ENCODE results near the gene TSPAN11.

Gene TSPAN11

DNA sequence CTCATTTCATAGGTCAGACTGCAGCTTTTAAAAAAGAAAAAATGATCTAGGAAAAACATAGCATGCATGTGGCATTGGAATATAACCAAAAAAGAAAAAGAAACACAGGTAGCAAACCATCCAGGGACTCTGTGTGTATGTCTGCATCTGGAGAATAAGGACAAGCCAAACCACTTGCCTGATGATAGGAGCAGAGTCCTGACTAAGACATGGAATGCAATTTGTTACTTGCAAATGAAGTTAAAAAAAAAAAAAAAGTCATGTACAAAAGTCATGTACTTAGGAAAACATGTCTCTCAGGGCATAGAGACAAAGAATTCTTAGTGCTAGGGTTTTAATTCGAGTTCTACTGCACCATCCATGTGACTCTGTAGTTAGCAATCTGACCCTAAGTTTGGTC is 15.9 kb downstream of the TSPAN11 start:
- FAIRE-seq (no peak), DNase-seq (ENCODE audit: insufficient read length) (no peak)
- TF ChIP-seq POLR2A (IDR thresholded peaks at IDR 0.05; ENCODE audit: low read depth, low read length) (no peak), TAF1 (IDR thresholded peaks at IDR 0.05; ENCODE audit: borderline replicate concordance, low read depth, low read length) (no peak), POLR2AphosphoS5 (IDR thresholded peaks at IDR 0.05; ENCODE audit: low read depth, low read length) (no peak)

DNA sequence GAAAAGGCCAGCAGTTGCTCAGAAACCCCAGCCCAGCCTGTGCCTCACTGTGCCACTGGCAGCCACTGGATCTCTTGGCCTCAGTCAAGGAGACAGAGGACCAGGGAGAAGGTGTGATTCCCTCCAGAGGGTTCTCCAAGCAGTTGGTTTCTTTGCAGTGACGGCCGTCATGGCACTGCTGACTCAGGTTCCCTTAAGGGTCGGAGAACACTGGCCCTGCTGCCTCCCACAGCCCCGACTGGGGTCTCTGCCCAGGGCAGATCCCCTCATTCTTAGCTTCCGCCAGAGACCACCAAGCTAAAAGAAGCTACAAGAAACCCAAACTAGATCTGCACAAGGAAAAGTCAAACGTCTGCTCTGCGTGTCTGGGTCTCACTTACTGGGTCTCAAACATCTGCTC is 16.4 kb downstream of the TSPAN11 start:
- DNase-seq (ENCODE audit: insufficient read length): no peak
- TF ChIP-seq POLR2AphosphoS5 (IDR thresholded peaks at IDR 0.05; ENCODE audit: low read depth, low read length): no peak
- no peak for TF ChIP-seq POLR2A (IDR thresholded peaks at IDR 0.05; ENCODE audit: low read depth, low read length)
- TF ChIP-seq TAF1 (IDR thresholded peaks at IDR 0.05; ENCODE audit: borderline replicate concordance, low read depth, low read length): no peak
- no peak for FAIRE-seq

DNA sequence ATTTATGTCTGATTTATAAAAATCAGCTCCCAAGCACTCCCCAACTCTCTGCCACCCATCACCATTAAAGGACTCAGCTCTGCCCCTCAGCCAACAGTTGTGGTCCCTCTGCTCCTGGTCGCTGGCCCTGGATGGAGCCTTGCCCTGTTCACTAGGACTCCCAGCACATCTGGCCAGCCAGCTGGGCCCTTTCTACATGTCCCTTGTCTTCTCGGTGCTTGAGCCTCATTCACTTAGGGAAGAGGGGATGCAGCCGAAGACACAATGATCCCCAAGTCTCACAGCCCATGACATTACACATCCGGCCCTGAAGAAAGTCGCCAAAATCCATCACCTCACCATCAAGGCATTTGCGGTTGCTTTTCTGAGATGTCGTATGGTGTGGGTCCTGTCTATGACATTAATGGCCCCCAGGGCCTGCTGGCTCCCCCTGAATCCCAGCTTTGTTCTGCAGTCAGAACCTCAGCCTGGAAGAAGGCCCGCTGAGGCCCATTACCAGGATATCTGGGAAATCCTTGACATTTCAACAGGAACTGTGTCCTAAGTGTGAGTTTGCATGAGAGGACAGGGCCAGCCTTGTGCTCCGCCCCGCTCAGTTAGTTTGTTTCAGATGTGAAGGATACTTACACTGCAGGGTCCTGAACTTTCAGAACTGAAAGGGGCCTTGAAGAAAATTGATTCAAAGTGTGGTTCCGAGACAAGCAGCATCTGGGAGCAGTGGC is 19.1 kb downstream of the TSPAN11 start:
- no peak for FAIRE-seq
- DNase-seq (ENCODE audit: insufficient read length): no peak
- TF ChIP-seq POLR2A (IDR thresholded peaks at IDR 0.05; ENCODE audit: low read depth, low read length): no peak
- no peak for TF ChIP-seq POLR2AphosphoS5 (IDR thresholded peaks at IDR 0.05; ENCODE audit: low read depth, low read length)
- TF ChIP-seq TAF1 (IDR thresholded peaks at IDR 0.05; ENCODE audit: borderline replicate concordance, low read depth, low read length): no peak

- no peak for DNase-seq (ENCODE audit: insufficient read length)
- TF ChIP-seq TAF1 (IDR thresholded peaks at IDR 0.05; ENCODE audit: borderline replicate concordance, low read depth, low read length): no peak
- TF ChIP-seq POLR2A (IDR thresholded peaks at IDR 0.05; ENCODE audit: low read depth, low read length): no peak
- no peak for TF ChIP-seq POLR2AphosphoS5 (IDR thresholded peaks at IDR 0.05; ENCODE audit: low read depth, low read length)
- no peak for FAIRE-seq
These were observed 25.5 kb downstream of the TSPAN11 start for GRCh38 chr12:30952015-30952414.

GRCh38 chr12:30953257-30953656 is 26.7 kb downstream of the TSPAN11 start:
- FAIRE-seq: no peak
- DNase-seq (ENCODE audit: insufficient read length): no peak
- TF ChIP-seq POLR2A (IDR thresholded peaks at IDR 0.05; ENCODE audit: low read depth, low read length) (no peak), POLR2AphosphoS5 (IDR thresholded peaks at IDR 0.05; ENCODE audit: low read depth, low read length) (no peak), TAF1 (IDR thresholded peaks at IDR 0.05; ENCODE audit: borderline replicate concordance, low read depth, low read length) (no peak)

DNA sequence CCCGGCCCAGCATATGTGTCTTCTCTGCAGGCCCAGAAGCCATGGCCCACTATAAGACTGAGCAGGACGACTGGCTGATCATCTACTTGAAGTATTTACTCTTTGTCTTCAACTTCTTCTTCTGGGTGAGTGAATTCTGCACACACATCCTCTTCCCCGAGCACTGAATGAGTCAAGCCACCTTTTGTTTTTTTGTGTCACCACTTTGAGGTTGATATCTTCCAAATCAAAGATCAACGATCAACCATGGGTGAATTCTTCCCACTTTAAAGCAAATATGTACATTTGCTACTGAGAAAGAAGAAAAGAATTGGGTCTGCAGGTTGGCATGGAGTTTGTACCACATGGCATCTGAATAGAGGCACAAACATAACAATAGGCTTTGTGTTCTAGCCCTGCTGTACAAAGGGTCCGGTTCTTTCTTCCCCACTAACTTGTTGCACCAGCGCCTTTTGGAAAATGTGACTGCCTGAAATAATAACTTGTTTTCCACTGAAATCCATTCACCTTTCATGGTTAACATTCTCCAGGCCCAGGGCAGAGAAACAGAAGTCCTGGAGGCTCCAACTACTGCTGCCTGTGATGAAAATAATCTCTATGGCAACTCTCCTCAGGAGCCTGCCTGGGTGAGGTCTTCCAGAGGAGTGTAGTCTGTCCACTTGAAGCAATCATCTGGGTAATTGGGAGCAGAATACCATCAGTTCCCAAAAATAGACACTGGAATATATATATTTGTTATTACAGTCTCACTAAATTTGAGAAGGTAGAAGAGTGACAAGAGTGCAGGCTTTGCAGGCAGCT is 27.6 kb downstream of the TSPAN11 start:
- FAIRE-seq (no peak), DNase-seq (ENCODE audit: insufficient read length) (no peak)
- TF ChIP-seq POLR2AphosphoS5 (IDR thresholded peaks at IDR 0.05; ENCODE audit: low read depth, low read length) (no peak), POLR2A (IDR thresholded peaks at IDR 0.05; ENCODE audit: low read depth, low read length) (no peak), TAF1 (IDR thresholded peaks at IDR 0.05; ENCODE audit: borderline replicate concordance, low read depth, low read length) (no peak)

DNA sequence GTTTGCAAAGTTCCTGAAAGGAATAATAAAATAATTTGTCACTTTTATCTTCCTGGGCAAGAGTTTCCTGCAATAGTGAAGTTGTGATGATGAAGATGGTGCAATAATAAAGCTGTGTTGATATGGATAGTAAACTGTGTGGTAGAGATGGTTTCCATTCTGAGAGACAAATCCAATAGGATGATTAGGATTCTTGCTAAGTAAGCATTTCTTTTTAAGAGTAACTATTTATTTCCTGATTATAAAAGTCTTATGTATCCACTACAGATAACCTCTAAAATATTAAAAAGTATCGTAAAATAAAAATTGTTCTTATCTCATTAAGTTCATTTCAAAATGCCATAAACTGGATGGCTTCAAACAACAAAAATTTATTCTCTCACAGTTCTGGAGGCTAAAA is 28.7 kb downstream of the TSPAN11 start:
- TF ChIP-seq TAF1 (IDR thresholded peaks at IDR 0.05; ENCODE audit: borderline replicate concordance, low read depth, low read length) (no peak), POLR2AphosphoS5 (IDR thresholded peaks at IDR 0.05; ENCODE audit: low read depth, low read length) (no peak), POLR2A (IDR thresholded peaks at IDR 0.05; ENCODE audit: low read depth, low read length) (no peak)
- DNase-seq (ENCODE audit: insufficient read length) (no peak), FAIRE-seq (no peak)

DNA sequence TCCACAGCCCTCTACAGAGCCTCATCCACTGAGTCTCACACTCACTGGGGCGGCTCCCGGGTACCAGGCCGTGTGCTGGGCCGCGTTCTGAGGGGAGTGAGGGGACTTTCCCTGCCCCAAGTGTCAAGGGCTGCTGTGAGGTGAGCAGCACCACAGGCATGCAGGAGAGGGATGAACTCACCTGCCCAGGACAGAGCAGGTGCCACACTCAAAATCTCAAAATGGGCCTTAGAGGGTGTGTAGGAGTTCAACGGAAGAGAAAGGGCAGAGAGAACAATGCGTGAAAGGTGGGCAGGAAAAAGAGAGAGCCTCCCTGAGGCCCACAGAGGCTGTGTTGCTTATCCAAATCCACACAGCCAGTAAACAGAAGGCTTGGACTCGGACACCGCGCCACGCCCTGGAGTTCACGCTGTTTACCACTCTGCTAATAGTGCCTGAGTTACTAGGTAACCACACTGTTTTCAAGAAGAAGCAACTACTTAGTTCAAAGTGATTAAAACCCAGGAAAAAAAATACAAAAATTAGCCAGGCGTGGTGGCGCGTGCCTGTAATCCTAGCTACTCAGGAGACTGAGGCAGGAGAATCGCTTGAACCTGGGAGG is 32.7 kb downstream of the TSPAN11 start:
- no peak for FAIRE-seq

GRCh38 chr12:30959778-30960177 is 33.2 kb downstream of the TSPAN11 start:
- DNase-seq (ENCODE audit: insufficient read length): no peak
- no peak for FAIRE-seq
- TF ChIP-seq POLR2A (IDR thresholded peaks at IDR 0.05; ENCODE audit: low read depth, low read length) (no peak), POLR2AphosphoS5 (IDR thresholded peaks at IDR 0.05; ENCODE audit: low read depth, low read length) (no peak), TAF1 (IDR thresholded peaks at IDR 0.05; ENCODE audit: borderline replicate concordance, low read depth, low read length) (no peak)

More for the DNA sequence above, 32.7 kb downstream of the TSPAN11 start:
- DNase-seq (ENCODE audit: insufficient read length): no peak
- TF ChIP-seq TAF1 (IDR thresholded peaks at IDR 0.05; ENCODE audit: borderline replicate concordance, low read depth, low read length) (no peak), POLR2A (IDR thresholded peaks at IDR 0.05; ENCODE audit: low read depth, low read length) (no peak), POLR2AphosphoS5 (IDR thresholded peaks at IDR 0.05; ENCODE audit: low read depth, low read length) (no peak)

DNA sequence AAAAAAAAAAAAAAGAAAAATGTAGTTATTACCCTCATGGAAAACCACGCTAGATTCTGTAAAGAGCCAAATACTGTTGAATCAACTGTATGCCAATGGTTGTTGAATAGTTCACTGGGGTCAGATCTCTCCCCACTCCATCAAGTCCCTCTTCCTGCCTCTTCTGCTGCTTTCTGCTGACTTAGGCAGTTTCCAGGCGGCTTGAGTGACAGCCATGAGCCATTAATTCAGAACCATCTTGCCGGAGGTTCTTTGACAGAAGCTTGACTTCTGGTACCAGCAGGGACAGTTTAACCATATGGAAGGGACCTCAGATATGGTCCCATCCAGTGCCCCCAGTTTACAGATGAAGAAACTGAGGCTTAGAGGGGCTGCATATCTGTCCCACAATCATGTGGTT is 34.5 kb downstream of the TSPAN11 start:
- no peak for FAIRE-seq
- no peak for DNase-seq (ENCODE audit: insufficient read length)
- TF ChIP-seq POLR2A (IDR thresholded peaks at IDR 0.05; ENCODE audit: low read depth, low read length): no peak
- no peak for TF ChIP-seq TAF1 (IDR thresholded peaks at IDR 0.05; ENCODE audit: borderline replicate concordance, low read depth, low read length)
- TF ChIP-seq POLR2AphosphoS5 (IDR thresholded peaks at IDR 0.05; ENCODE audit: low read depth, low read length): no peak

GRCh38 chr12:30962047-30962446 is 35.5 kb downstream of the TSPAN11 start:
- FAIRE-seq (no peak), DNase-seq (ENCODE audit: insufficient read length) (no peak)
- TF ChIP-seq POLR2AphosphoS5 (IDR thresholded peaks at IDR 0.05; ENCODE audit: low read depth, low read length): no peak
- TF ChIP-seq POLR2A (IDR thresholded peaks at IDR 0.05; ENCODE audit: low read depth, low read length): no peak
- no peak for TF ChIP-seq TAF1 (IDR thresholded peaks at IDR 0.05; ENCODE audit: borderline replicate concordance, low read depth, low read length)
